Activated CD4-positive, CD25-positive, alpha-beta regulatory T cell treated with anti-CD3 and anti-CD28 coated beads, Interleukin-2, amount 50 U/mL, for 16 hours (primary cell): Measurements from ENCODE around the gene CARD9.

Experiments
- DNase-seq: peaks from one replicate; pipeline ENCODE4 v3.0.0-alpha.2; 2020; ENCODE audit warnings: low read depth, low spot score

CARD9 gene

GRCh38 chr9:136401173-136401922, 27.9 kb upstream of the CARD9 start:
- DNase-seq: no peak

DNA sequence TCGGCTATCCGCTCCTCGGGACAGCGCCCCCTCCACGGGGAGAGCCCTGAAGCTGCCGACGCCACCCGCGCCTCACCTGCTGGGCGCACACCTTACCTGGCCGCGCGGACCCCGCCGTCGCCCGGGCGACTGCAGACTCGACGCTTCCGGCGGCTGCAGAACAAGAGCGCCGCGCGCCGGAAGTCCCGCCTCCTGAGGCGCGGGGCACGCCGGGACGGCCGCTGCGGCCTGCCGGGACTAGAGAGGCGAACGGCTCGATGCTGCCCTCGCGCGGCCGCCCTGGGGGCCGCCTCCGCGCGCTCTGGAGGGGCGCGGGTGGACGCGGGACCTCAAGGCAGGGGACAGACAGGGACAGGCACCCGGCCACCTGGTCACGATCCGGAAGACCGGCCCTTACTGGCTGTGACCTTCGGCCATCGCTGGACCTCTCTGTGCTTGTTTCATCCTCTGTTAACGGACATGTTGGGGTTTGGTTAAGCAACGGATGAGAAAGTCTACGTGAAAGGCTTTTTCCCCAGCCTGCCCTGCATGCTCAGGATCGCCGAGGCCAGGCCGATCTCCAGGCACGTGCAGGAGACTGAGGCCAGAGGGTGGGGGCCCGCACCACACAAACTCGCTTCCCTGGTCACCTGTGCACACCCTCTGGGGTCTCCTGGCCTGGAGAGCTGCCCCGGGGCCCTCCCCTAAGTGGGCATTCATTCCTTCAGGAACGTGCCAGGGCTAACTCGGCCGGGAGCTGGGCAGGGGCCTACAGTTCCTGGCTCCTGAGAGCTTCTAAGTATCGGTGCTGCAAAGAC, 26.8 kb upstream of the CARD9 start, which contains the start of gene SNAPC4:
TSS of gene SNAPC4 (minus strand) at position 133 of the 797 bp plus-strand sequence. CDS start 1,742 bp downstream, outside the sequence.
- peak; percentile 78 for DNase-seq

GRCh38 chr9:136399176-136400037, 25.9 kb upstream of the CARD9 start:
- DNase-seq: no peak

DNA sequence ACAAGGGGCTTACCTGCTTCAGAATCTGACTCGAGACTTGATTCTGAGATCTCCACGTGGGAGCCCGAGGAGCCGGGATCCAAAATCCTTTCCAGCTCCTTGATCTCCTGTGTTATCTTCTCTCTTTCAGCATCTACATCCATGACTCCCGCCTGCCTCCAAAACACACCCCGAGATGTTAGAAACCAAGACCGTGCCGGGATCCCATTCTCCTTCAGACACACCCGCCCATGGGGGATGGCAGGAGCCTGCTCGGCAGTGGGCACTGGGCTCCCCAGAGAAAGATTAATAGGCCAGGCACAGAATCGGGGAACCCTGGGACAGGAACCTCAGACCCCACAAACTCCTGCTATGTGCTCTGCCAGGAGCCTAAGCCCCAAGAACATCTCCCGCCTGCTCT, 24.8 kb upstream of the CARD9 start:
- no peak for DNase-seq

- no peak for DNase-seq
Measured at GRCh38 chr9:136397643-136398042, 24.2 kb upstream of the CARD9 start.

GRCh38 chr9:136396219-136396515, 22.7 kb upstream of the CARD9 start:
- DNase-seq: no peak

- no peak for DNase-seq
Measured at GRCh38 chr9:136395345-136396218, 22.1 kb upstream of the CARD9 start.

DNA sequence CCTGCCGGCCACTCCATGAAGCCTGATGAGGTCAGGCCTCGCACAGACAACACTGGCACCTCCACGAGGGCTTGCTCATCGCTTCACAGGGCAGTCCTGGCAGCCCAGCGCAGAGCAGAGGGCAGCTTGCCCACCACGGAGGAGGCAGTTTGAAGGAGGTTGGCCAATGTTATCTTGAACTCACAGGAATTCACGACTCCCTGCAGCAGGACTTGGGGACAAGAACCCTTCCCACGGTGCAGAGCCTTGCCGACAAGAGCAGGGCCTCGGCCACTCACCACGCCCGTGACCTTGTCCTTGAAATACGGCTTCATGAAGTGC, 21.5 kb upstream of the CARD9 start:
- DNase-seq: no peak

DNA sequence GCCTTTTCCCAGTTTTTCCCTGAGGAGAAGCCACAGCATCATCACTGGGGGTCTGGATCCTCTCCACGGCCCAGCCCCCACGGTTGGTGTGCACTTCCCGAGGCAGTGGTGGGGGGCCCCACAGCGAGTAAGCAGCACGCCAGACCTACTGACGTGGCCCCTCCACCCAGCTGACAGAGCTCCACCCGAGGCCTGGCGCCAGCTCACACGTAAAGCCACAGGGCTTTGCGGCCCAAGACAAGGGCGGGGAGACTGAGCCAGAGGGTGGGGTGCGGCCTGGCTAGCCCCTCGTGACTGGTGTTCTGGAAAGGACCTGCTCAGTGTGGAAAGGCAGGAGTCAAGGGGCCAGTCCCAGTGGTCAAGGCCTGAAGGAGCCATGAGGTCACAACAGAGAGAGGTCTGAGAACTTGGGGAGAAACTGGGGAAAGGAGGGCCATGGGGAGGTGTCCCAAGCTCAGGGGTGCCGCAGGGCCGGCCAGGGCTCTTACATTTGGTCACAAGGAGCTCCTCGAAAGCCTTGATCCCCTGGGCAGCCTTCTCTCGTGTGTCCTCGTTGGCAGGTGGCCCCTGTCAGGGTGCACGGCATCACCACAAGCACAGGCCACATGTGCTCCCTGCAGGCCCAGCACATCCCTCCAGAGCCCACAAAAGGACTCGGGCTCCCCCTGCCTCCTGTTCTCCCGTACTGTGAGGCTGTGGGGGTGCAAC, 21.0 kb upstream of the CARD9 start:
- DNase-seq: no peak

- DNase-seq: no peak
Measured at GRCh38 chr9:136393531-136393930, 20.1 kb upstream of the CARD9 start.

GRCh38 chr9:136392538-136393449, 19.3 kb upstream of the CARD9 start:
- DNase-seq: no peak

- DNase-seq: no peak
Measured at GRCh38 chr9:136391737-136392537, 18.5 kb upstream of the CARD9 start.

- no peak for DNase-seq
Measured at GRCh38 chr9:136389396-136389795, 15.9 kb upstream of the CARD9 start.

- no peak for DNase-seq
Measured at GRCh38 chr9:136387217-136387616, 13.7 kb upstream of the CARD9 start.

DNA sequence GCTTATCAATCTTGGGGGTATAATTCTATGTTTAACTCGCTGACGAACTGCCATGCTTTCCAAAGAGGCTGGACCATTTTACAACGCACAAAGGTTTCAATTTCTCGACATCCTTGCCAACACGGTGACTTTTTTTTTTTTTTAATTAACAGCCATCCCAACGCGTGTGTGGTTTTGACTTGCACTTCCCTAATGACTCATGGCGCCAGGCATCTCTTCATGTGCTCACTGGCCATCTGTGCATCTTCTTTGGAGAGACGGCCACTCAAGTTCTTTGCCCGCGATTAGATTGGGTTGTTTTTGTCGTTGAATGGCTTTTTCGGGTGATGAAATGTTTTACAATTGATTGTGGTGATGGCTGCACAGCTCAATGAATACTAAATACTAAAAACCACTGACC, 12.5 kb upstream of the CARD9 start:
- DNase-seq: no peak

DNA sequence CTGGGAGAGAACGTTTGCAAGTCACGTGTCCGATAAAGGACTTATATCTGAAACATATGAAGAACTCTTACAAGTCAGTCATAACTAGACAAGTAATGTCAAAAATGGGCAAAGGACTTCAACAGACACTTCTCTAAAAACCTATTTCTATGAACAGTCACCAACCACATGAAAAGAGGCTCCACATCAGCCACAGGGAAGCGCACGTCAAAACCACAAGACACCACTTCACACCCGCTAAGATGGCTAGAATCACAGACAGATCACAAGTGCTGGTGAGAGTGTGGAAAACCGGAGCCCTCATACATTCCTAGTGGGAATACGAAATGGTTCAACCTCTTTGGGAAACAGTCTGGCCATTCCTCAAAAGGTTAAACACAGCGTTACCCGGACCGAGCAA, 11.5 kb upstream of the CARD9 start:
- no peak for DNase-seq

GRCh38 chr9:136383436-136383835, 10.0 kb upstream of the CARD9 start:
- no peak for DNase-seq

GRCh38 chr9:136381966-136382513, 8.6 kb upstream of the CARD9 start:
- no peak for DNase-seq

DNA sequence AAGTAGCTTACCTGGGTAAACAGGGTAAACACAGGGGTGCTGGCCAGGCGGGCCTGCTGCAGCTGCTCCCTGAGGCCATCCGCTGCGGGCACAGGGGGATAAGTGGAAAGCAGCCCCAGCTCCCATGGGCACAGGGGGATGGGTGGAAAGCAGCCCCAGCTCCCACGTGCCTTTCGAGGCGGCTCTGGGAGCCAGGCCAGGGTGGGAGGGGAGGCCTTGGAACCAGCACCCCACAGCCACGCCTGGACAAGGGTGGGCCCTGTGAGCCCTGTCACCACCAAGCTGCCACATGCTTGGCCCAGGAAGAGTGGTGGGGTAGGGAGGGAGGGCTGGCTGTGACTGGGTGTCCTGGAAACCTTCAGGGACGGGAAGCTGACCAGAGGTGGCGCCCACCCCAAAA, 7.8 kb upstream of the CARD9 start:
- DNase-seq: no peak
